HG03521 (cell line): ENCODE measurements around the gene LRRC61.
A peak's percentile ranks its signal among the peaks of the same experiment; 100 is the strongest.
"Not testable (repeated sequence)": the region's sequence is repeated elsewhere in the genome, so short reads cannot be mapped to it uniquely, and the experiment has no call there.

Experiments used
- ATAC-seq: cut with Tn5 transposase; IDR thresholded peaks from one replicate; pipeline ENCODE4 v1.9.1; 2021; ENCODE audit warnings: mild to moderate bottlenecking, moderate library complexity; ENCODE audit not compliant: unreplicated experiment

The LRRC61 gene

DNA sequence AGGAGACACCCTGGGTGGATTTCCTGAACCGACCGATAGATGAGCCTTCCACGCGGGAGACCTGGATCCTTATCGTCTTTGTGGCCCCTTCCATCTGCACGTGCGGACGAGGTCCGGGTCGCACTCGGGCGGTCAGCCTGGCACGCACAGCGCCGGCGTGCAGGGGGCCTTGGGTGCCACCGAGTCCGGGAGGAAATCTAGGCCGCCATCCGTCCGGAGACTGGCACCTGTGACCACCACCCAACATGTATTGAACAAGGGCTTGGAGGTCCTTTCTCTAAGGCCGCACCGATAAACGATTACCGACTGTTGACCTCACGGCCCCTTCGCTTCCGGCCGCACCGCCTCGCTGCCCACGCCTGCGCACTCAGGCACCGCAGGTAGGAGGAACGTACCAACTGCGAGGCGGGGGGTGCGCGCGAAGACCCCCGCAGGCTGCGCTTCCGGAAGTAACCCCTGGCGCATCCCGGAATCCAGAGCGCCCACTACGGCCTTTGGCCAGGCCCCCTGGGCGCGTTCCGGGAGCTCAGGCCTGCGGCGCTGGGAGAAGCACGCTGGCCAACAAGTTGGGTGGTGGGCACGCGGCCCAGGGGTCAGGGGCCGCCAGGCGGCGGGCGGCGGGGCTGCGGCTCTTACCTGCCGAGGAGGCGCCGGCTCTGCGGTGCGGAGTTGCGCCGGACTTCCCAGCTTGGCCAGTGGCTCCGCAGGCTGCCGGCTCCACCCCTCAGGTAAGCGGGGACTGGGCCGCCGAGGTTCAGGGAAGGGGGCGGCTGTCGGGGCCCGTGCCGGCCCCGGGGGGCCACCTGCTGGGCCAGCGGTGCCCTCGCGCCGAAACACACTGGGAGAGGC is at the start of gene LRRC61, which contains the start of gene ACTR3C:
LRRC61 (plus strand) TSS at position 523 of the 849 bp plus-strand sequence. CDS start 13,507 bp downstream, outside the sequence.
ACTR3C (minus strand) TSS at position 713 of the 849 bp plus-strand sequence. CDS start 28,249 bp downstream, outside the sequence.
- peak; percentile 61 for ATAC-seq

- not testable (repeated sequence) for ATAC-seq
Observed at GRCh38 chr7:150276132-150276695, 46.9 kb upstream of the LRRC61 start.

- ATAC-seq = not testable (repeated sequence)
Observed at GRCh38 chr7:150278383-150278782, 44.8 kb upstream of the LRRC61 start.

GRCh38 chr7:150281681-150282403 is 41.3 kb upstream of the LRRC61 start:
- not testable (repeated sequence) for ATAC-seq

DNA sequence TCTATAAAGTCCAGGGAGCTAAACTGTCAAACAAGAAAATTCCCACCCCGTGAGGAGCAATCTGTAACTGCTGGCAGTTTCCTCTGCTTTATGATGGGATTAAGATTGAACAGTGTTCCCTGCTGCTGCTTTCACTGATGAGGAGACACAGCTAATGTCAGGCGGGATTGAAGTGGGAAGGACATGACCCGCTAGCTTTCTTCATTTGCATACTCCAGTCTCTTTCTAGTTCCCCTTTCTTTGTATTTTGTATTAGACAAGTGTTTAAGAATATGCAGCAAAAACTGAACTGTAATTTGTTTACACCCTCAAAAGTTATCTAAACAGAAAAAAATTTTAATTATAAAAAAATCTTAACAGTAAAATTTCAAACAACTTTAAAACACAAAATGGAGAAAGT is 40.0 kb upstream of the LRRC61 start:
- not testable (repeated sequence) for ATAC-seq

DNA sequence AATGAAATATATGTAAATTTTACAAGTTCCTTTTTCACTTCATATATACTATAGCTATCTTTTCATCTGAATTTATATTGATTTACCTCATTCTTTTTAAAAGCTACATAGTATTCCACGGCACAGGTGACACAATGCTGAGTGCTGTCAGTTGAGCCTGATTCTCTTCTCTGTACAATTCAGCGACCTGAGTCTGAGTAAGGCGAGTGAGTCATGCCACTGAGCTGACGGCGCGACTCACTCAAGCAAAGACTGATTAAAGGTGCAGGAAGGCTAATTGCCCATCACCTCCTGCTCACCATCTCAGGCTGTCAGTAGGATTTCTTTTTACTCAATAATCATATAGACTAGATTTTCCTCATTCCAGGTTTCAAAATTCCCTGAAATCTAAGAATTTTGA is 39.5 kb upstream of the LRRC61 start:
- ATAC-seq = not testable (repeated sequence)

- ATAC-seq = peak; percentile 50
Observed at GRCh38 chr7:150285849-150286754, 37.1 kb upstream of the LRRC61 start.

DNA sequence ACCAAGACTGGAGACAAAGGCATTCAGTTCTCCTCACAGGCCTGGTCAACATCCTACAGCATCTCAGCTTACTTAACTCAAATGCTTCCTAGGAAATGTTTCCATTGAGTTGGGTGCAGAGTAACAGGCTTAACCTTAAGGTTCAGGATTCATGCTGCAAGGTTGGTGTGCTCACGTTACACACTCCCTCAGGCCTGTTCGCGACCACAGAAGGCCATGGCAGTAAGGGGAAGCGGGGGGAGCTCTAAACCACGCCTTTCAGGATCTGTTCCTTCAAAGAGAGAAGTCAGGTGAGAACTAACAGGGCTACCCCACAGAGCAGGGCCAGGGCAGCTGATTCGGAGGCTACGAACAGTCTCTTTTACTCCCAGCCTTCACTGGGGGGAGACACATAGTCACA is 35.3 kb upstream of the LRRC61 start:
- ATAC-seq = not testable (repeated sequence)

GRCh38 chr7:150288816-150289215 is 34.3 kb upstream of the LRRC61 start:
- not testable (repeated sequence) for ATAC-seq

- ATAC-seq = not testable (repeated sequence)
Observed at GRCh38 chr7:150290317-150290716, 32.8 kb upstream of the LRRC61 start.

DNA sequence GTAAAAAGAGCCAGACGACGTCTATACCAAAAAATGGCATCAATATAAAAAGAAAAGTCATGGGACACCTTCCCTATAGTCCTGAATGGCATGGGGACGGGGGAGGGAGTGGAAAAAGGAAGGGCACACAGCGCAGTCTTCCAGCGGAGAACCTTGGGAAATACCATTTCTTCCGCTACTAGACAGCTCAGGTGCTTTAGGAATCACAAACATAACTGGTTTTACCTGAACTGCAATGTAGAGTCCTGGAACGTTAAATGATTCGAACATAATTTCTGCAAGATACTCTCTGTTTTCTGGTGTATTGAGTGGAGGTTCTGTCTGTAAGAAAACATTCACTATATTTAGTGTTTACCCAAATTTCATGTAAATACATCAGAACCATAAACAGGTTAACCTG is 28.1 kb upstream of the LRRC61 start:
- ATAC-seq = not testable (repeated sequence)

GRCh38 chr7:150295614-150296013 is 27.5 kb upstream of the LRRC61 start:
- ATAC-seq = not testable (repeated sequence)

DNA sequence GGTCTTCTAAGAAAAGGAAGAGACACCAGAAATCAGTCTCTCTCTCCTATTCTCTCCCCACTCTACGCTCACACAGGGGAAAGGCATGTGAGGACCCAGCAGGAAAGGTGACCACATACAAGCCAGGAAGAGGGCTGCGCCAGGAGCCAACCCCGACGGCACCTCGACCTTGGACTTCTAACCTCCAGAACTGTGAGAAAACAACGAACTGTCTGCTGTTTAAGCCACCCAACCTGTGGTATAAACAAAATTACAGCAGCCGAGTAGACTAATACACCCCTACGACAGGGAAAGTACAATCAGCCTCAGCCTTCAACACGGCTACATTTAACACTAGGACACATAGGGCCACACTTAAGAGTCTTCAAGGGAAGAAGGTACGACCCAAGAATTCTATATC is 26.4 kb upstream of the LRRC61 start:
- not testable (repeated sequence) for ATAC-seq

DNA sequence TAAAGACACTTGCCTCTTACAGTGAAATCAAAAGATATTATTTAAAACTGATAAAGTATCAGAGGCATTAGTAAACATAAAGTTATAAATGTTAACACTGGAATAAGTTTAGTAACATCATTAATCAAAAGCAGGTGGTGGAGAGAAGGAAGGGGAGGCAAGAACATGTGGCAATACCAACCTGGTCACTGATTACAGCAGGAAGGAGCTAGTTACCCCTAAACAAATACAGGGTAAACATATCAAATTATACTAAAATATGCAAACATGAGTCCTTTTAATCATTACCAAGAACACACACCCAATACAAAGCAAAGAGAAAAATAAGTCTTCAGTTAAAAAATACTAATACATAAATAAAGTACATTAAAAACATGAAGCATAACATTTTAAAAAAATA is 25.2 kb upstream of the LRRC61 start:
- not testable (repeated sequence) for ATAC-seq

- not testable (repeated sequence) for ATAC-seq
Observed at GRCh38 chr7:150302908-150303310, 20.2 kb upstream of the LRRC61 start.

DNA sequence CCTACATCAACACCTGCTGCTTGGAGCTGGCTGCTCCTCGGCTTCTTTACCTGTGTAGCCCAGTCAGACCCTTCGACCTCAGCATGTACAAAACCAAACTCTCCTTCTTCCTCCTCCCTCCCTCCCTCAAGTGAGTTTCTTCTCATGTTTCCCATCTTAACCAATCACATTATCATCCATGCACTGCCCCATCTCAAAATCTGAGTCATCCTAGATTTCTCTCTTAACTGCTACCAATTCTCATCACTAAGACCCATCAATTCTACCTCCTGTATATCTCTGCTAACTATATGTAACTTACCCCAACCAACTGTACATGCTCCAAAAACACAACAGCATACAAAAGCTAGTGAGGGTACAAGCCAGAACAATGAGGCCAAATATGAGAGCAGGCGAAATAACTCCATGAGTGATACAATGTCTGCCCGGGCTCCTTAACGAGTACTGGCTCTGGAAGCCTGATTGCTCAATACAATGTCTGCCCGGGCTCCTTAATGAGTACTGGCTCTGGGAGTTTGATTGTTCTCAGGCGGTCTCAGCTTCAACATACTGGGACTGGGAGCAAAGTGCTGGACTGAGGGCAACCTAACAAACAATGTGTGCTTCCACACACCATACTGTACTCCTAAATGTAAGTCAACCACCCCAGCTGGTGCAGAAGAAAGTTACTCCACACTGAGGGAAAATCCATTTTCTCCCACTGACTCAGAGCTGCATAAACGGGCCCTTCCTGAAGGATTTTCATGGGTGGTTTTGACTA is 18.5 kb upstream of the LRRC61 start:
- not testable (repeated sequence) for ATAC-seq

GRCh38 chr7:150305259-150305902 is 17.8 kb upstream of the LRRC61 start:
- not testable (repeated sequence) for ATAC-seq

DNA sequence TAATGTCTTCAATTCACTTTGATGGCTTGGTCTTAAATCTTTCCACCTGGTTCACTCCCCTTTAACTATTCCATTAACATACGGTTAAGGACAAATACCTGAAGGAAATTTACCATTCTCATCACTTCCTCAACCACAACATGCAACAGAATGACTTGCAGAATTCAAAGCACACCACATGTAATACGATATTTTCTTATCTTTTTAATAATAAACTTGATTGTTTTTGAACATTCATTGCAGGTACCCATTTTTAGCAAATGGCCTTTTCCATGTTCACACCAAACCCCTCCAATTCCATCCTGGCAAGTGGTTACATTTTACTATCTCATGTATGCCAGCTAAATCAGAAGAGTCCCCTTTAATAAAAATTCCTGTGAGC is 17.3 kb upstream of the LRRC61 start:
- ATAC-seq = not testable (repeated sequence)

DNA sequence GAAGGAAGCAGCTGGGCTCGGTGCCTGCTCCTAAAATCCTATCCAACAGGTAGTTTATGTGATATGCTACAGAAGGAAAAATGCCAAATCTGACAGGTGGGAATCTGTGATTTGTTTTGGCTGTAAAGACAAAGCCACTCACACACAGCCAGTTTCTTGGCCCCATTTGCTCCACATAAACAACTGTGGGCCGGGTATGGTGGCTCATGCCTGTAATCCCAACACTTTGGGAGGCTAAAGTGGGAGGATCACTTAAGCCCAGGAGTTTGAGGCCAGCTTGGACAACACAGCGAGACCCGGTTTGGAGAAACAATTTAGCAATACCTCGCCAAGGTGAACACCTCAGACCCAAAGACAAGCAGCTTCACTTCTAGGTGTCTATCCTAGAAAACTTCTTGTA is 16.8 kb upstream of the LRRC61 start:
- not testable (repeated sequence) for ATAC-seq
